Stimulated activated CD4-positive, alpha-beta T cell treated with anti-CD3 and anti-CD28 coated beads, Interleukin-1b, Interleukin-23, amount 100 ng/mL, for 48 hours (primary cell): ENCODE measurements around the gene DCTN1.
"Not testable (repeated sequence)": the region's sequence is repeated elsewhere in the genome, so short reads cannot be mapped to it uniquely, and the experiment has no call there.

ENCODE experiments used
- DNase-seq: peaks from one replicate; pipeline ENCODE4 v3.0.0-alpha.2; 2020

Gene DCTN1

DNA sequence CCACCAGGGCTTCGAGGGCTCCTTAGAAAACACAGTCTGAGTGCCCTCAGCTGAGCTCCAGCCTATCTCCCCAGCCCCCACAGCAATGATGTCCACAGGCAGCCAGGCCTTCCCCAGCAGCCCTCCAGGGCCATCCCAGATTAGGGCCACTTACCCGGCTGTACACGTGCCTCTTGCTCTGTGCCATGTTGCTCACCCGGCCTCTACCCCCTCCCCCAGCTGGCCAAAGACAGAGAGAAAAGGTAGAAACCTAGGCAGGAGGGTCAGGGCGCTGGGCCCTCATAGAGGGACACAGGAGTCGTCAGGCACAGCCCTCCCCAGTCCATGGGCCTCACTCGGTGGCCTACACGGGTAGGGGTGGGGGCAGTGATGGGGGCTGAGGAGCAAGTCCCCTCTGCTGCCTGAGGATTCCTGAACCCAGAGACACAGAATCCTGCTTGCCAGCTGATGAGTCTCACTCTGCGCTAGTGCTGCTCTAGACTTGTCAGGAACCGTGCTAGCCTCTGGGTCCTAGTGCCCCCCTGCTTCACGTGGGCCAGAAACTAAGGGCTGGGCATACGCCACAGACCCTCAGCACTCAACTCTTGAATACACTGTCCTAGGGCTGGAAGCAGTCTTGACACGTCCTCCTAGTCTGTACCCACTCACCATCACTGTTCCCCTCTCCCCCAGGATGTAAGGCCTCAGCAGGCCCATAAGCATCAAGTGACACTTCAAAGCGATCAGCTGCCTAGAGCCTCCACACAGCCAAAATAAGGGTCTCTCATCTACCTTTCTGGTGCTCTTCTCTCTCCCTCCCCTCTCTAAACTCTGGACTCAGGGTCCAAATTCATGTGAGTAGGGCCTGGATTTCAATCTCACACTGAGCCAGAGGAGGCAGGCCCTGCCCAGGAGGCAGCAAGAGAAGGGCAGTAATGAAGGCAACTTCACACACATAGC lies at the start of gene DCTN1:
DCTN1 (minus strand) TSS at position 461 of the 939 bp plus-strand sequence; CDS start at position 187, 274 bp downstream.
- peak; percentile 6 for DNase-seq

DNA sequence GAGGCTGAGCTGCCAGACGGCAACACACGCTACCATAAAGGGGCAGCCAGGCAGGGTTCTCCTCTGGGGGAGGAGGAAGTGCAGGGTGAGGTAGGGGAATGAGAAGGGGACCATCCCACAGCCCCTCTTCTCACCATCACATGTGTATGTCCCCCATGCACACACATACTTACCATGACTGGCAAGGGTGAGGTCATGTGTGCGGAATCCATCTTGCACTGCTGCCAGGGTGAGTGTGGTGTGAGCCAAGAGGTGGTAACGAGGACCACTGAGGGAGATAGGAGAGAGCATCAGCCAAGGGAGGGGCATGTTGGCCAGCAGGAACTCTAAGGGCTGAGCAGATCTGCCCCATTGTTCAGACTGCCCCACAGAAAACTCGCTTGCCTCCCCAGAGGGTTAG lies 48.6 kb upstream of the DCTN1 start:
- DNase-seq: no peak

DNA sequence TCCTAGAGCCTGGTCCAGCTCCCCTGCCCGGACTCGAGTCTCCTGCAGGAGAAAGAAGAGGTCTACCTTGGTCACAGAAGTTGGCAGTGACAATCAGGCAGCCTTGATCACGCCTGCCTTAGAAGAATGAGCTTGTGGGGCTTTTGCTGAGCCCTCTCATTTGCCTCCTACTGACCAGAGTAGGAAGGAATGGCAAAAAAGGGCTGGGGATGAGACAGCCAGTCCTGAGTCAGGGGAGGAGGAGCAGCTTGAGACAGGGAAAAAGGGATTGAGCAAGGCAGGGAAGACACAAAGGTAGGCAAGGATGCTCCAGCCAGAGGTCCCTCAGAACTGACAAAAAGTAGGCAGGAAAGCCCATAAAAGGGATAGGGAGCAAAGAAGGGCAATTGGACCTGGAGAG lies 47.4 kb upstream of the DCTN1 start:
- DNase-seq: no peak

DNA sequence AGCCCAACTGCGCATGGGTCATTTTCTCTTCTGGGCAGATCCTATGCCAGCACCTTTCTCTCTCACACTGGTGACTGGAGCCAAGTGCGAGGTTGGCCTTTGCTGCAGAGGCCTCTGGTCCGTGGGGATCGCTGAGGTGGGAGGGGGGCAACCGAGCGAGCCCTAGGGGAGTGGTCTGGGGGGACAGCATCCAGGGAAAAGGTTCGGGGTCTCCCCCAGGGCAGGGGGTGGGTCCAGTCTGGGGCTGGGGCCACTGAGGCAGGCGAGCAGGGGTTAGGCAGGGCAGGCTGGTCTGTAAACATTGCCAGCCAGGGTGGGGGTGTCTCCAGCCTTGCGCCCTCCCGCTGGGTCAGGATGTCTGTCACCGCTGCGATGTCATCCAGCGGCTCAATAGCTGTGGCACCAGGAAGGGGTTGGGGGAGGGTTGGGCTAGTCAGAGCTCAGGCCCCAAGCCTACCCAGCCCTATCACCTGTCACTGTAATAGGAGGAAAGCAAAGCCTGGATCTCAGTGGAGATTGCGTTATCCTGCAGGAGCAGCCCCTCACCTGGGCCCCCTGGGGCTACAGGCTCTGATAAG lies 46.2 kb upstream of the DCTN1 start:
- no peak for DNase-seq

DNA sequence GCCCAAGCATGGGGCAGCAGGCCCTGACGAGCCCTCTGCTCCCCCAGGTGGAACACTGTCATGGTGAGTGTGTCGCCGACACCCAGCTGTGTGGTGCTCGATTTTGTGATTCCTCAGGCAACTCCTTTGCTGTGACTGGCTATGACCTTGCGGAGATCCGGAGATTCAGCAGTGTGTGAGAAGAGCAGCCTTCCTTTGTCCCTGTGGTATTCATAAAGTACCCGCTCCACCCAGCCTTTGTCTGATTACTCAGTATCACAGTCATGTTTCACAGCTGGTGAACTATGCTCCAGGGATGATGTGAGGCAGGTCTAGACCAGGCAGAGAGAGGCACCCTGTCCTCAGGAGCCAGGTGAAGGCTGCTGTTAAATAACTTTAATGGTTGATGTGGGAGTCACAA lies 45.4 kb upstream of the DCTN1 start:
- DNase-seq: no peak

DNA sequence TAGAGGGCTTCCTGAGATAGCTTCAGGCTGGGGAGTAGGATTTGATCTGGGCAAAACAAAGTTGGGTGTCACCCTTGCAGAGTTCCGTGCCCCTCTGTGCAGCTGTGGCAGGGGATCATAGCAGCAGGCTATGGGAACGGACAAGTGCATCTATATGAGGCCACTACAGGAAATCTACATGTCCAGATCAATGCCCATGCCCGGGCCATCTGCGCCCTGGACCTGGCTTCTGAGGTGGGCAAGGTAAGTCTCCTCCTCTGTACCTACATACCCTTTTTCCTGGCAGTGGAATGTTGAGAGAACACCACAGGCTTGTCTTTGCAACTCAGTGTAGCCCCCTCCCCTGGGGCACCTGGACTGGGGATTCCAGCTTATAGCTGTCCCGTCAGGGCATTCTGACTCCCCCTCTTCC lies 44.9 kb upstream of the DCTN1 start:
- DNase-seq: no peak

DNA sequence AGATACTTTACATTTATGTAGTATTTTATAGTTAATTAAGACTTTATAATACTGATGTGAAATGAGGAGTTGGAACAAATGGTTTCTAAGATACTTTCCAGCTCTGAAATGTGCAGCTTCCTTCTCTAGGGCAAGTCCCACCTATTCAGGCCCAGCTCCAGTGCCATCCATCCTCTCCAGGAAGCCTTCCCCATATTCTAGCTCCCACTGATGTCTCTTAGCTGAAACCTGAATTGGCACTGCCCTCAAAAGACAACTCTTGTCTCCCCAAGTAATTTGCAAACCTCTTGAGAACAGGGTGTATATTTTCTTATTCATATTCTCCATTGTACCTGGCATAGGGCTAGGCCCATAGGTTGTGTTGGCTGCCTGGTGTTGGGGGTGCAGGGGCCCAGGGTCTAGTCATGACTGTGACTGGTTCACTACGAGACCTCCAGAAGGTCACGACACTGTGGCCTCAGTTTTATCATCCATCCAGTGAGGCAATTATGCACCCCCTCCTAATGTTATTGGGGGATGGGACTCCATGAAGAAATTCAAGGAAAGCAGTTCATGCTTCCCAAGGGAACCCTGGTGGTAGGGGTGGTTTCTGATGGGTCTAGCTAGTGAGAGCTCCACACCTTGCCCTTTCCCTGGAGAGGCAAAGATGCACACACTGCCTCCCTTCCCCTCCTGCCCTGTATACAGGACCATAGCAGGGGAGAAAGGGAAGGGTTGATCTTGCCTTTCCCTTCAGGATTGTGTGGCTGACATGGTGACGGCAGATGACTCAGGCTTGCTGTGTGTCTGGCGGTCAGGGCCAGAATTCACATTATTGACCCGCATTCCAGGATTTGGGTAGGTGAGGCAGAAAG lies 44.3 kb upstream of the DCTN1 start:
- no peak for DNase-seq

DNA sequence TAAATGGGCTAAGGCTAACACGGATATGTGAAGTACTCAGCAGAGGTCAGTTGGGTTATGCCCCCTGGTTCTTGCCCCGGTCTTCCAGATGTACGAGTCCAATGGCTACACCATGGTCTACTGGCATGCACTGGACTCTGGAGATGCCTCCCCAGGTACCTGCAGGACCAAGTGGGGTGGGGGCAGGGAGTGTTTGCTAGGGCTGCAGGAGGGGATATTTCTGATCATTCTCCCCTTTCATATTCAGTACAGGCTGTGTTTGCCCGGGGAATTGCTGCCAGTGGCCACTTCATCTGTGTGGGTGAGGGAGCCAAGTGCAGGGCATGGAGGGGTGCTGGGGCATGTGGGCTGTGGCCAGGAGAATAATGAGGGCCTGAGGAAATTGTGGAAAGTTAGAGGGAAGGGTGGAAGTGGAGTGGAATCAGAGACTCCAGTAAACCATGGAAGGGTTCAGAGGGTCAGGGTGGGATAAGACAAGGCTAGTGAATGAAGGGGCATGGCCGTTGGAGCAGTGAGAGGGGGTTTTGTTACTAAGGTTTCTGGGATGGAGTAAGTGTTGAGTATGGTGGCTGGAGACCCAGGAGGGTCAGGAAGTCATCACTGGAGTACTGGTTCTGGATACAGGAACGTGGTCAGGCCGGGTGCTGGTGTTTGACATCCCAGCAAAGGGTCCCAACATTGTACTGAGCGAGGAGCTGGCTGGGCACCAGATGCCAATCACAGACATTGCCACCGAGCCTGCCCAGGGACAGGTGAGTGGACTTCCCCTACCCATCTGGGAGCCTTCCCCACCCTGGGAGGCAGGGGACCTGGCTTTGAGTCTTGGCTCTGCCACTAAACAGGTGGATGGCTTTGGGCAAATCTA lies 43.4 kb upstream of the DCTN1 start:
- no peak for DNase-seq

DNA sequence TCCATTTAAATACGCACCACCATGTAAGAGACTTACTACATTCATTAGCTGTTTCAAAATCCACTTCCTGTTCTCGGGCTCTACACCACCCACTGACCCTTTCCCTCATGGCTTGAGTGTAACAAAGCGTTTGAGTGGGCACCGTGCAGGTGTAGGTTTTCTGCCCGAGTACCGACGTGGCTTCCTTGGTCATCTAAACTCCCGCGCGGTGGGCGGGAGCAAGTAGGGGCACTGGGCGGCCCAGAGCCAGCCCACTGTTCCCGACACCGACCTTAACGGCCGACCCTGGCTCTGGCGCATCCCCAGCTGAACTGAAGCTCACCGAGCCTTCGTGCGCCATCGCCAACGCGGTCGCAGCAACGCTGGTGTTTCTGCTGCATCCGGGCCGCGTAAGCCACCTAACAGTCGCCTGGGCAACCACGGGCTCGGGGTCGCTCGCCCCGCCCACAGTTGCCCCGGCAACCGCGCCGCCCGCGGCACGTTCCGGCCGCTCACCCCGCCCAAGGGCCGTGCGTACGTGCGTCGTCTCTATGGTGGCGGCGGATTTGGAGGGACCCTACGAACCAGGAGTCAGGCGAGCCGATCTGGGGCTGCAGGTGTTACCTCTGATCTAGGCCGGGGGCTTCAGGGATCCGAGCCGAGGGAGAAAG lies 41.2 kb upstream of the DCTN1 start, which contains the start of the genes C2orf81 and WDR54:
C2orf81 (minus strand) TSS at position 399 of the 650 bp plus-strand sequence; CDS start at position 340, 59 bp downstream.
WDR54 (plus strand) TSS at position 510 of the 650 bp plus-strand sequence. CDS start 424 bp downstream, outside the sequence.
- DNase-seq: peak; percentile 95

DNA sequence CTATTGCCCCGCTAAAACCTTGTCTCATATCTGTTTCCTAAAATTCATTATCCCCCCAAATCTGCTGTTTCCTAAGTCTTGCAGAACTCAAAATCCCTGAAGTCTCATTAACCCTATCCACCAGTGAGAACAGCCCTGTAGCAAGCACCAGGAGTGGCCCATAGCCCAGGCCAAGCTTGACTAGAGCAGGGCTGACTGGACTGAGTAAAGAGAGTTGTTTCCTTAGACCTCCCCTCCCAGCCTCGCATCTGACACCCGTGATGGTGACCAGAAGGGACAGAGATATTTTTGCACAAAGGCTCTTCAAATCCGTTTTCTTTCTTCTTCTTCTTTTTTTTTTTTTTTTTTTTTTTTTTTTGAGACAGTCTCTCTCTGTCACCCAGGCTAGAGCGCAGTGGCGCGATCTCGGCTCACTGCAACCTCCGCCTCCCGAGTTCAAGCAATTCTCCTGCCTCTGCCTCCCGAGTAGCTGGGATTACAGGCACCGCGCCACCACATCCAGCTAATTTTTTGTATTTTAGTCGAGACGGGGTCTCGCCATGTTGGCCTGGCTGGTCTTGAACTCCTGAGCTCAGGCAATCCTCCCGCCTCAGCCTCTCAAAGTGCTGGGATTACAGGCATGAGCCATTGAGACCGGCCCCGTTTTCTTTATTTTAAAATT lies 40.5 kb upstream of the DCTN1 start:
- DNase-seq: not testable (repeated sequence)

DNA sequence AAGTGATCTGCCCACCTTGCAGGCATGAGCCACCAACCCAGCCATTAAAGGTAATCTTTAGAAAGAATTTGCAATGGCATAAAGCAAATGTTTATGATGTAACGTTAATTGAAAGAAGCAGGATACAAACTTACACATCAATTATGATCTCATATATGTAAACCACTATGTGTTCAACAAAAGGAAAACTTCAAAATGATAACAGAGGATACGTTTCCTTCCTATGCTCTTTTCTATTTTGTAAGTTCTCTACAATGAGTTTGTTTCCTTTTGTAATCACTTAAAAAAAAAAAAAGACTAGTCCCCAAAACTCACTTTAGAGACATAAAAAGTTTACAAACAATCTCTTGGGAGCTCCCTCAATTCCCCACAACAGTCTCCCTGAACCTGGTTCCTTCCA lies 39.9 kb upstream of the DCTN1 start:
- no peak for DNase-seq

DNA sequence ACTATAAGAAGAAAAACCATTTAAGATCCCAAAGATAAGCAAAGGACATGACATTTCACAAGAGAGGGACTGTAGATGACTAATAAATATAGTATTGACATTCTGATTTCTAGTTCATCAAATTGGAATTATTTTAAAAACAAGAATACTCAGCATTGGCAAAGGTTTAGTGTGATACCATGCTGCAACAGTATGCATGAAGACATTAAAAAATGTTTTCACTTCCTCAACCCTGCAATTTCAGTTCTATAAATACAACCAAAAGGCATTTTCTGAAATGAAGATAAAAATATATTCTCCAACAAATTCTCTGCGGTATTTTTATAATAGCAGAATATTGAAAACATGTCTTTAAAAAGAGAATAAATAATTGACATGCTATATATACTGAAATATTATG lies 39.2 kb upstream of the DCTN1 start:
- DNase-seq: no peak

DNA sequence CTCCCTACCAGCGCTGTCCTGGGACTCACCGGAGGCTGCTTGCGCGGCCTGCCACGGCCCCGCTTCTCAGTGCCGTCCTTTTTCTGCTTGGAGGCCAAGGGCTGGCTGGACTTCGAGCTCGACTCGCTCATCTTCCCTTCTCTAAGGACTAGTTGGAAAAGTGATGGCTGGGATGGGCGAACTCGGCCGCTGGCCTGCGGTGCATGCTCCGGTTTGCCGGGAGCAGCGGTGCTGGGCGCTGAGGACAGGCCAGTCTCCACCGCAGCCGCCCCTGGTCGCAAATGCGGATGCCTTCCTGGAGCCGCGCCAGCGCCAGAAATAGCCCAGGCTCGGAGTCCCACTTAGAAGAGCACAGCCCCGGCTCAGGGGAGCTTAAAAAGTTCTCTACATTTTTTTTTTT lies 38.2 kb upstream of the DCTN1 start:
- no peak for DNase-seq

DNA sequence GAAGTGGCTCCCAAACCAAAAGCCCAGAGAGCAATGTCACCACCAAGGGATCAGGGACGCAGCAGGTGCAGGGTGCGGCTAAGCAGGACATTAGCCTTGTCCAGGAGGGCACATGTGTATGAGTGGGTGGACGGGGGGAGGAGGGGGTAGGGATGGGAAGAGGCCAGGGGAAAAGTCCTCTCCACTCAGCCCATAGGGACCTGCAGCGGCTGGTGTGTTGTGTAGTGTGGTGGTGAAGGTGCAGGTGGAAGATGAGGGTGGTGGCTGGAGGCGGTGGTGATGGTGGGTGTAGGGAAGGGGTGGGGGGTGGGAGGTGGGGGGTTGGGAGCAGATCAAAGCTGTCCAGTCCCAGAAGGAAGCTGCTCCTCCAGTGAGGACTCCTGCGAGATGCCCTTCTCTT lies 37.7 kb upstream of the DCTN1 start:
- DNase-seq: no peak

DNA sequence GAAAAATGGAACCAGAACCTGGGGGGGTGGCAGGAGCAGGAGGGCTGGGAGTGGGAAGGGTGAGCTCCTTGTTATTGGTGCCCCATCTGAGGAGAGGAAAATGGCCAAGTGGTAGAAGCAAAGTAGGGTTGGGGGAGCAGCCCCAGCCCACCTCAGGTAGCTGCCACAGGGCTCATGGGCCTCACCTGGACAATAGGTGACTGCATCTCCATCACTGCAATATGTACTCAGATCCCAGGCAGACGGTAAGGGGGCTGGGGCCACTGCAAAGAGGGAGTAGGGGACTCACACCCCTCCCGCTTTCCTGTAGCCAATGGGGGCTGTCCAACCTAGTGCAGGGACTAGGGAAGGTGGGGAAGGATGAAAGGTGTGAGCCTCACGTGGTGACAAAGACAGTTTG lies 37.1 kb upstream of the DCTN1 start:
- DNase-seq: no peak

DNA sequence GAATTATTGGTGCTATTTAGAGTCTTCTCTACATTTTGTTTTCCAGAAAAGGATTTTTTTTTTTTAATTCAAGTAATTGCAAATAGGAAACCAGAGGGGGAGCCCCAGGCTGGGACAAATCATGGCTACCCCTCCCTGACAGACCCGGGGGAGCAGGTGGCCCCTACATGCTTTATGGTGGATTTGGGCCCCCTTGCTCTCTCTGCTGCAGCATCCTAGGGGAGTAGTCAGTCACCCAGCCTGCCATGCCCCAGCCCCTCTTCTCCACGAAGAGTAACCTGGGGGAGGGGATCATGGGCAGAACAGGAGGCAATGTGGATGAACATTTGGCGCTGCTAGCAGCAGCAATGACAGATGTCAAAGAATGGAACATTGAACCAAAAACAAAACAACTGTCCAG lies 36.7 kb upstream of the DCTN1 start:
- DNase-seq: no peak

DNA sequence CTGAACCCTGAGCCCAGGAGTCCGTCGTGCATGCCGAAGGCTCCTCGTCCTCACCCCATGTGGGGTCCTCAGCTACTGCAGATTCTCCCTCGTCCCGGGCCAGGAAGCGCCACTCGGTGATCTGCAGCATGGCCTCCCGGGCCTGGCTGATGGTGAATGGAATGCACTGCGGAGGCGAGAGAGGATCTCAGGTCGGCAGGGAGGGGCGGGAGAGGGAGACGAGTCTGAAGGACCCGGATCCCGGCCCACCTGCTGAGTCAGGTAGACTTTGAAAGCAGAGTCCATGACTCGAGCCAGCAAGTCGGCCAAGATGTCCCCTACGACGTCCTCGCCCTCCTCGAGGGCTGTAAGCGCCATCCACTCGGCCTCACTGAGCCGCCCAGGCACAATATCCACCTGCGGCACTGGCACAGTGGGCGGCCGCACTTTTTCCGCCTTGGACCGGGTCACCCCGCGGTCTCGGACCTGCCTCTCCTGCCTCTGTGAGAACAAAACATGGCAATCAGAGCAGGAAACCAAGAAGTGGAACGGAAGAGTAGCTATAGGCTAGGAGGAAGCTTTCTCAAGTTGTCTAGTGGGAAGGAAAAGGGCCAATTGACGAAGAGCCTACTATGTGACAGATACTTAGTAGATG lies 35.8 kb upstream of the DCTN1 start:
- no peak for DNase-seq

DNA sequence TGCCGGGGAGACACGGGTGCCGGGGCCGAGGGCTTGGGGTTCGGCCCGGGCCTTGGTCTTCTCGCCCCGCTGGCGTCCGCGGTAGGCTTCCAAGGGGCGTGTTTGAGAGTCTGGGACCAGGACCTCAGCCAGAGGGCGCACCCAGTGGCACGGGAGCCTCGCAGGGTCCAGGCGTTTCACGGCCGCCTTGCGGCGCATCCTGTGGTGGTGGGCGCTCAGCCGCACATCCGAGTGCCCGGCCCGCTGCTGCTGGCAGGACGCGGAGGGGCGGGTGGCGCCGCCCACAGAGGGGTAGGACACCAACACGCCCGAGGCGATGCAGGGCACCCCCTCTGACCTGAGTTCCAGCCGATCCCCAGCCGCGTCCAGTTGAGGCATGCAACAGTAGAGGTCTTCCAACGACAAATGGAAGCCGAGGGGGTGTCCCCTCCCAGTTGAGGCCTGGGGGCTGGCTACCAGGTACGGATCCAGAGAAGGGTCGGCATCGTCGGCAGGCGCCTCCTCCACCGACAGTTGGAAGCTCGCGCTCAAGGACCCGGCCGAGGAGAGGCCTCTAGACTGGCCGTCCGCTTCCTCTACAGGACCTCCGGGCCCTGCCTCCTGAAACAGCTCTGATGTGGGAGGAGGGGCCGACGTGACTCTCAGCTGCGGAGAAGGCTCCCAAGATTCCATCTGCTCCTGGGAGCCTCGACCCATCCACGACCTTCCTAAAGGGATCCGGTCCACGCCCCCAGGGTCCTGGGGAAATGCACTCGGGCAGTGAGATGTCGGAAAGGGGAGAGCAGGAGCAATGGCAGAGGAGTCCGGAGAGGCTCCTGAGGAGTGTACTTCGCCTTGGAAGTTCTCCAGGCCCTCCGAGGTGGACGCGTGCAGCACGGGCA lies 35.0 kb upstream of the DCTN1 start:
- no peak for DNase-seq

DNA sequence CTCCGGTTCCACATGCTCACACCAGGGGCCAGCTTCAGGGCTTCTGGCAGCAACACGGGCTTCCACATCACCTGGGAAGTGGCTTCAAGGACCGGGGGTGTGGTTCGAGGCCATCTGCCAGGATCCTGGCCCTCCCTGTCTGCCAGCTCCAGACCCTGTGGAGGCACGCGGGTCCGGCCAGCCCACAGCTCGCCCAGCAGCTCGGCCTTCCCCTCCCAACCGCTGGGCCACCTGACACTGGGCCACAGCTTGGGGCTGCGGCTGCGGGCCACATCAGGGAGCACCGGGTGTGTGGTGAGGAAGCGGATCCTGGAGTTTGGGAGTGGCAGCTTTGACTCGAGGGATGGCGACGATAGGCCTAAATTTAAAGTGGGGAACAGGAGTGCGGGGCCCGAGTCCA lies 34.3 kb upstream of the DCTN1 start:
- no peak for DNase-seq
